ENCODE results near the gene MRM3.
"Not testable (repeated sequence)": the region's sequence is repeated elsewhere in the genome, so short reads cannot be mapped to it uniquely, and the experiment has no call there.

Gene MRM3

GRCh38 chr17:830381-830780, 48.2 kb downstream of the MRM3 start:
- no peak overlapping the region for H3K4me3 ChIP-seq (ENCODE audit: control insufficient read depth in 1 of 7, extremely low read depth in 1 of 7, insufficient read depth in 4 of 7, low read depth in 2 of 7, low read length in 6 of 7)
- CTCF ChIA-PET = no interaction called here
- no peak for DNase-seq
- no peaks in the 10 kb centered on the region for H3K36me3 ChIP-seq (ENCODE audit: control insufficient read depth in 4 of 4, insufficient read depth in 4 of 4, low read length in 3 of 4)
- no peaks in the 10 kb centered on the region for H3K27me3 ChIP-seq (replicated peaks in 2 of 5; ENCODE audit: control insufficient read depth in 4 of 5, insufficient read depth in 5 of 5, low read length in 4 of 5)
- WGBS (ENCODE audit: insufficient coverage) = 86% methylated on average over 19 of the region's 19 CpGs
- H3K9me3 ChIP-seq (ENCODE audit: control extremely low read depth in 1 of 5, control insufficient read depth in 4 of 5, insufficient read depth in 2 of 5, low read depth in 1 of 5, low read length in 4 of 5) = peaks cover 0 to 7% (median 0%) of the 10 kb centered on the region in 5 experiments
- no peaks in the 10 kb centered on the region for H3K4me1 ChIP-seq (ENCODE audit: control extremely low read depth in 1 of 4, control insufficient read depth in 4 of 4, insufficient read depth in 4 of 4, low read length in 3 of 4)
- POLR2A ChIA-PET = no interaction called here
- no peak overlapping the region for H3K27ac ChIP-seq (ENCODE audit: insufficient read depth in 1 of 2, low read depth in 1 of 2, low read length in 2 of 2, poor library complexity in 1 of 2, severe bottlenecking in 2 of 2)

- DNase-seq = no peak
- H3K9me3 ChIP-seq (ENCODE audit: control extremely low read depth in 1 of 5, control insufficient read depth in 4 of 5, insufficient read depth in 2 of 5, low read depth in 1 of 5, low read length in 4 of 5) = peaks cover 0 to 7% (median 0%) of the 10 kb centered on the region in 5 experiments
- no peaks in the 10 kb centered on the region for H3K4me1 ChIP-seq (ENCODE audit: control extremely low read depth in 1 of 4, control insufficient read depth in 4 of 4, insufficient read depth in 4 of 4, low read length in 3 of 4)
- no peak overlapping the region for H3K4me3 ChIP-seq (ENCODE audit: control insufficient read depth in 1 of 7, extremely low read depth in 1 of 7, insufficient read depth in 4 of 7, low read depth in 2 of 7, low read length in 6 of 7)
- H3K27me3 ChIP-seq (replicated peaks in 2 of 5; ENCODE audit: control insufficient read depth in 4 of 5, insufficient read depth in 5 of 5, low read length in 4 of 5) = no peaks in the 10 kb centered on the region
- H3K36me3 ChIP-seq (ENCODE audit: control insufficient read depth in 4 of 4, insufficient read depth in 4 of 4, low read length in 3 of 4) = no peaks in the 10 kb centered on the region
- CTCF ChIA-PET = no interaction called here
- WGBS (ENCODE audit: insufficient coverage) = 95% methylated on average over 6 of the region's 7 CpGs
- H3K27ac ChIP-seq (ENCODE audit: insufficient read depth in 1 of 2, low read depth in 1 of 2, low read length in 2 of 2, poor library complexity in 1 of 2, severe bottlenecking in 2 of 2) = no peak overlapping the region
- POLR2A ChIA-PET = no interaction called here
Observed at GRCh38 chr17:830950-831349, 48.8 kb downstream of the MRM3 start.

GRCh38 chr17:834136-834535, 52.0 kb downstream of the MRM3 start:
- no peak overlapping the region for H3K4me3 ChIP-seq (ENCODE audit: control insufficient read depth in 1 of 7, extremely low read depth in 1 of 7, insufficient read depth in 4 of 7, low read depth in 2 of 7, low read length in 6 of 7)
- POLR2A ChIA-PET = no interaction called here
- no peak for DNase-seq

GRCh38 chr17:835263-835662, 53.1 kb downstream of the MRM3 start:
- Histone ChIP-seq H3K9me3 (ENCODE audit: control extremely low read depth in 1 of 5, control insufficient read depth in 4 of 5, insufficient read depth in 2 of 5, low read depth in 1 of 5, low read length in 4 of 5) (peaks cover 0 to 7% (median 0%) of the 10 kb centered on the region in 5 experiments), H3K4me1 (ENCODE audit: control extremely low read depth in 1 of 4, control insufficient read depth in 4 of 4, insufficient read depth in 4 of 4, low read length in 3 of 4) (no peaks in the 10 kb centered on the region), H3K4me3 (ENCODE audit: control insufficient read depth in 1 of 7, extremely low read depth in 1 of 7, insufficient read depth in 4 of 7, low read depth in 2 of 7, low read length in 6 of 7) (no peak overlapping the region), H3K36me3 (ENCODE audit: control insufficient read depth in 4 of 4, insufficient read depth in 4 of 4, low read length in 3 of 4) (no peaks in the 10 kb centered on the region), H3K27ac (ENCODE audit: insufficient read depth in 1 of 2, low read depth in 1 of 2, low read length in 2 of 2, poor library complexity in 1 of 2, severe bottlenecking in 2 of 2) (no peak overlapping the region), H3K27me3 (replicated peaks in 2 of 5; ENCODE audit: control insufficient read depth in 4 of 5, insufficient read depth in 5 of 5, low read length in 4 of 5) (peaks cover 0 to 2% (median 0%) of the 10 kb centered on the region in 5 experiments)
- DNase-seq = no peak
- CTCF ChIA-PET = no interaction called here
- POLR2A ChIA-PET = no interaction called here
- WGBS (ENCODE audit: insufficient coverage) = 81% methylated on average over 4 of the region's 9 CpGs

More at GRCh38 chr17:834136-834535, 52.0 kb downstream of the MRM3 start:
- CTCF ChIA-PET = interaction anchor here (0.9 kb wide), 1 partner anchor 39 kb away, joined by 3 read pairs; no protein-coding TSS in a partner anchor
- H3K9me3 ChIP-seq (ENCODE audit: control extremely low read depth in 1 of 5, control insufficient read depth in 4 of 5, insufficient read depth in 2 of 5, low read depth in 1 of 5, low read length in 4 of 5) = peaks cover 0 to 7% (median 0%) of the 10 kb centered on the region in 5 experiments
- H3K27ac ChIP-seq (ENCODE audit: insufficient read depth in 1 of 2, low read depth in 1 of 2, low read length in 2 of 2, poor library complexity in 1 of 2, severe bottlenecking in 2 of 2) = no peak overlapping the region
- no peaks in the 10 kb centered on the region for H3K4me1 ChIP-seq (ENCODE audit: control extremely low read depth in 1 of 4, control insufficient read depth in 4 of 4, insufficient read depth in 4 of 4, low read length in 3 of 4)
- WGBS (ENCODE audit: insufficient coverage) = 94% methylated on average over 6 of the region's 6 CpGs
- H3K27me3 ChIP-seq (replicated peaks in 2 of 5; ENCODE audit: control insufficient read depth in 4 of 5, insufficient read depth in 5 of 5, low read length in 4 of 5) = peaks cover 0 to 2% (median 0%) of the 10 kb centered on the region in 5 experiments
- H3K36me3 ChIP-seq (ENCODE audit: control insufficient read depth in 4 of 4, insufficient read depth in 4 of 4, low read length in 3 of 4) = no peaks in the 10 kb centered on the region

GRCh38 chr17:835721-836120, 53.6 kb downstream of the MRM3 start:
- H3K4me3 ChIP-seq (ENCODE audit: control insufficient read depth in 1 of 7, extremely low read depth in 1 of 7, insufficient read depth in 4 of 7, low read depth in 2 of 7, low read length in 6 of 7); CTCF ChIA-PET; H3K27ac ChIP-seq (ENCODE audit: insufficient read depth in 1 of 2, low read depth in 1 of 2, low read length in 2 of 2, poor library complexity in 1 of 2, severe bottlenecking in 2 of 2); DNase-seq; H3K27me3 ChIP-seq (replicated peaks in 2 of 5; ENCODE audit: control insufficient read depth in 4 of 5, insufficient read depth in 5 of 5, low read length in 4 of 5); H3K9me3 ChIP-seq (ENCODE audit: control extremely low read depth in 1 of 5, control insufficient read depth in 4 of 5, insufficient read depth in 2 of 5, low read depth in 1 of 5, low read length in 4 of 5); POLR2A ChIA-PET; H3K36me3 ChIP-seq (ENCODE audit: control insufficient read depth in 4 of 4, insufficient read depth in 4 of 4, low read length in 3 of 4); H3K4me1 ChIP-seq (ENCODE audit: control extremely low read depth in 1 of 4, control insufficient read depth in 4 of 4, insufficient read depth in 4 of 4, low read length in 3 of 4): not testable (repeated sequence)
- no CpG with 5 or more reads among the region's 27 CpGs for WGBS (ENCODE audit: insufficient coverage)

- peaks cover 0 to 7% (median 0%) of the 10 kb centered on the region in 5 experiments for H3K9me3 ChIP-seq (ENCODE audit: control extremely low read depth in 1 of 5, control insufficient read depth in 4 of 5, insufficient read depth in 2 of 5, low read depth in 1 of 5, low read length in 4 of 5)
- 98% methylated on average over 8 of the region's 9 CpGs for WGBS (ENCODE audit: insufficient coverage)
- H3K36me3 ChIP-seq (ENCODE audit: control insufficient read depth in 4 of 4, insufficient read depth in 4 of 4, low read length in 3 of 4) = no peaks in the 10 kb centered on the region
- no peak for DNase-seq
- no peak overlapping the region for H3K4me3 ChIP-seq (ENCODE audit: control insufficient read depth in 1 of 7, extremely low read depth in 1 of 7, insufficient read depth in 4 of 7, low read depth in 2 of 7, low read length in 6 of 7)
- POLR2A ChIA-PET = no interaction called here
- no peaks in the 10 kb centered on the region for H3K4me1 ChIP-seq (ENCODE audit: control extremely low read depth in 1 of 4, control insufficient read depth in 4 of 4, insufficient read depth in 4 of 4, low read length in 3 of 4)
- peaks cover 0 to 2% (median 0%) of the 10 kb centered on the region in 5 experiments for H3K27me3 ChIP-seq (replicated peaks in 2 of 5; ENCODE audit: control insufficient read depth in 4 of 5, insufficient read depth in 5 of 5, low read length in 4 of 5)
- CTCF ChIA-PET = no interaction called here
- no peak overlapping the region for H3K27ac ChIP-seq (ENCODE audit: insufficient read depth in 1 of 2, low read depth in 1 of 2, low read length in 2 of 2, poor library complexity in 1 of 2, severe bottlenecking in 2 of 2)
Observed at GRCh38 chr17:836151-836550, 54.0 kb downstream of the MRM3 start.

GRCh38 chr17:838486-838885, 56.3 kb downstream of the MRM3 start:
- Histone ChIP-seq H3K4me1 (ENCODE audit: control extremely low read depth in 1 of 4, control insufficient read depth in 4 of 4, insufficient read depth in 4 of 4, low read length in 3 of 4) (no peaks in the 10 kb centered on the region), H3K27me3 (replicated peaks in 2 of 5; ENCODE audit: control insufficient read depth in 4 of 5, insufficient read depth in 5 of 5, low read length in 4 of 5) (peaks cover 0 to 6% (median 2%) of the 10 kb centered on the region in 5 experiments), H3K9me3 (ENCODE audit: control extremely low read depth in 1 of 5, control insufficient read depth in 4 of 5, insufficient read depth in 2 of 5, low read depth in 1 of 5, low read length in 4 of 5) (no peaks in the 10 kb centered on the region), H3K4me3 (ENCODE audit: control insufficient read depth in 1 of 7, extremely low read depth in 1 of 7, insufficient read depth in 4 of 7, low read depth in 2 of 7, low read length in 6 of 7) (no peak overlapping the region), H3K36me3 (ENCODE audit: control insufficient read depth in 4 of 4, insufficient read depth in 4 of 4, low read length in 3 of 4) (no peaks in the 10 kb centered on the region), H3K27ac (ENCODE audit: insufficient read depth in 1 of 2, low read depth in 1 of 2, low read length in 2 of 2, poor library complexity in 1 of 2, severe bottlenecking in 2 of 2) (no peak overlapping the region)
- 96% methylated on average over 9 of the region's 11 CpGs for WGBS (ENCODE audit: insufficient coverage)
- DNase-seq = no peak
- ChIA-PET CTCF (no interaction called here), POLR2A (no interaction called here)

All from common myeloid progenitor, CD34-positive (primary cell).